T follicular helper cell (primary cell): ENCODE measurements around the gene FCRL5.

ENCODE experiments used
- DNase-seq: peaks from one replicate; pipeline ENCODE4 v3.0.0-alpha.2; 2020; ENCODE audit warnings: low read depth

The FCRL5 gene

DNA sequence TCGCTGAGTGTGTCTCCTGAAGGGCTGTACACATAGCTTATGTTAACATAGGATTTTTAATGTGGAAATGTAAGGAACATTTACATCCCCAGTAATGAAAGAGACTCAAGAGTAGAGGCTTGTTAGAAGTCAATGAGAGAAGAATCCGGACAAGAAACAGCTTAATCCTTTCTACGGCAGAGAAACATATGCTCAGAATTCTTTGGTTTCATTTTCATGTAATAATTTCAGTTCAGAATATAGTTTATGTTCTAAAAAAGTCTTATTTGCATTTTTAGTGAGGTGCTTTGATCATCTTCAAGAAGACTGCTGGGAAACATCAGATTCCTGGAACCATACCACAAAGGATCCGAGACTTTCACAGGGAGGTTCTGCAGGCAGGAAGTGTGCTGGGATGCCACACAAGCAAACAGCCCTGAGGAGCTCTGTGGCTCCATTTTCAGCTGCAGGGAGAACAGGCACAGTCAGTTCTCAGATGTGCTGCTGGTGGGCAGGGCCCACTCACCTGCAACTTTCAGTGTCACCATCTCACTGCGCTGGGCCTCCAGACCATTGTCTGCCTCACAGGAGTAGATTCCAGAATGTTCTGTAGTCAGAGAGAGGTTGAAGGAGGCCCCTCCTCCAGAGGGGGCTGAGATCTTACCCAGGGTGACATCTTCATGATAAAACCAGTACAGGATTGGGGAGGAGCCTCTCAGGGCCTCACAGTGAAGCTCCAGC, 28.4 kb downstream of the FCRL5 start:
- no peak for DNase-seq

DNA sequence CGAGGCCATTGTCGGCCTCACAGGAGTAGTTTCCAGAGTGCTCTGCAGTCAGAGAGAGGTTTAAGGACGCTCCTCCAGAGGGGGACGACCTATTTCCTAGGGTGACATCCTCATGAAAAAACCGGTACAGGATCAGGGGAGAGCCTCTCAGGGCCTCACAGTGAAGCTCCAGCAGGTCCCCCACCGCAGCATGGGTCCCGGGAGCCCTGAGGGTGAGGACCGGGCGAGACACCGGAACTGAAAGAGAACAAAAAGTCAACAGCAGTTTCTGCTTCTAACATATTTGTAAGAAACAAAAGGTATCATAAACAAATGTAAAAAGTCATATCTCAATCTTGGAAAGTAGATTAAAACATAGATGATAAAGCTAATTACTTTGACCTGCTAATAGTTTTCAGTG, 31.3 kb downstream of the FCRL5 start:
- no peak for DNase-seq

DNA sequence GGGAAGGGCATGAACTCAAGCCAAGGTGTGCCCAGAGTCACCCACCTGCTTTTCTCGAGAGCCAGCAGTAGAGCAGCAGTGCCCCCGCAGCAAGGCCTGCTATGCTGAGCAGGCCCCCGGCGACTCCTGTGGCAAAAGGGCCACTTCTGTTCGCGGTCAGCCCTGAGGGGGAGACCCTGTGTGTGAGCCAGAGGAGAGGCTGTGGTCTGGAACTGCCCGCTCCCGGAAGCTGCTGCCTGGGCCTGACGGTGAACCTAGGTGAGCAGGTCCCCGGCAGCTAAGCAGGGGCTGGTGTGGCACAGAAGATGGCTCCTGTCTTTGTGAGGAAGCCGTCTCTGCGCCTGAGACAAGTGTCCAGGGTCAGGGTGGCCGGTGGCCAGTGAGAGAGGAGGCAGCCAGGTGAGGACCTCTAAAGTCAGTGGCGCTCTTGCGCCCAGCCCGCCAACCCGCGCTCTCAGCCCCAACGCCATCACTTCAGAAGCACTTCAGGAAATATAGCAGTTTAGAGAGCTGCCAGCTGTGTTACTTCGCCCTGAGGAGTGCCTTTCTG, 31.9 kb downstream of the FCRL5 start:
- DNase-seq: no peak

DNA sequence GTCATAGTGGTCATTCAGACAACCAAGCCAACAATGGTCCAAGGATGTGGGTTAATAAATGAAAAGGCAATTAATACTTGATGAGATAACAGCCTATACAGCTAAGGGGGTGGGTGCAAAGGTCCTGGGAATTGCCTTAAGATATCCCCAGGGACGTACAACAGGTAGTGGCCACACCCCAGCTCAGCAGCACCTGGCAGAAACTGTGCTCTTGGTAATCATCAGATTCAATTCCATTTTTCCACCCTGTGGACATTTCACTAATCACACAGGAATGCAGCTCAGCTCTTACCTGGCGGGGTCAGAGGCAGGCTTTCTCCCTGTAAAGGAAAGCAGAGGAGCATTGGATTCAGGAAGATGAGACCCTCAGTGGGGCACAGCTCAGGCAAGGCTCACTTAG, 32.9 kb downstream of the FCRL5 start:
- DNase-seq: no peak

DNA sequence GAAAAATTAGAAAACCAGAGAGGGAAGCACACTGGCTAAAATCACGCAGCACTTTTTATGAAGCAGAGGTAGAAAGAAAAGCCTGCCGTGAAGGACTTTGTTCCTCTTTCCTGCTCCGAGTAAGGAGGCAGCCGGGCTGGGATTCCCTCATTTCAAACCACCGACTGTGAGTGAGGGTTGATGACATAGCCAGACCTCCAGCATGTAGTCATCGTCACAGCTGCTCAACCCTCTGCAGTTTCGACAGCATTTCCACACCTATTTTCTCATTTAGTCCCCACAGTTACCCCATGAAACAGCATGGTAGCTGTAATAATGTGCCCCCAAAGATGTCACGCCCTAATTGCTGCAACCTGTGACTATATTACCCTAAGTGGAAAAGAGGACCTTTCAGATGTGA, 35.3 kb downstream of the FCRL5 start:
- DNase-seq: no peak

DNA sequence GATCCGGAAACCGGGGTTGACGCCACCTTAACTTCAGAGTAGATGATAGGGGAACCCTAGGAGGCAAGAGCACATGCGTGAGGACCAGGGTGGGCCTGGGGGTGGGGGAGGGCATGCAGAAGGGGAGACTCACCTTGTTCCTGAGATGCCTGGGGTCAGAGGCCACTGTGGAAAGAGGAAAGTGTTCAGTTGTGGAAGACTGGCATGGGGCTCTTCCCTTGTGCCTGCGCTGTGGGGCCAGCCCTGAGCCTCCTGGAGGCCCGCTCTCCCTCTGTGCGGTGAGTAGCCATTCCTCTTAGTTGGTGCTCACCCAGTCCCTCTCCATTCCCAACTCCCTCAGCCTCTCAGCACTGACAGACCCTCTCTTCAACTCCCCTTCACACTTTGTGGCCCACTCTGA, 36.6 kb downstream of the FCRL5 start:
- DNase-seq: no peak

DNA sequence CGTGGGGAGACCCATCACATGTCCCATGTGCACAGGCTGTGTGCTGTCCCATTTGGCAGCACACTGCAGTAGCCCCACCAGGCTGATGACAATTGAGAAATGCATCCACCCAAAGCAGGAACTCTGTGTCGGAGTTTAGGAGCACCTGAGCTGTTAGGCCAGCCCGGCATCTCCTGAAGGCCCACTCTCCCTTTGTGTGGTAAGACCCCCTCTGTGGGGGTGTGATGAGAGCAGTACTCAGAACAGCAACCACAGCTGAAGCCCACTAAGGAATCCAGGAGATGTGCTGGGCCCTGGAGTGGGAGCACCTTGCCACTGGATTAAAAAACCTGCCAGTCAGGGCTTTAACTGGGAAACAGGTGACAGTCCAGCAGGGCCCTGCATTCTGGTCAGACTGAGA, 37.2 kb downstream of the FCRL5 start:
- DNase-seq: no peak

DNA sequence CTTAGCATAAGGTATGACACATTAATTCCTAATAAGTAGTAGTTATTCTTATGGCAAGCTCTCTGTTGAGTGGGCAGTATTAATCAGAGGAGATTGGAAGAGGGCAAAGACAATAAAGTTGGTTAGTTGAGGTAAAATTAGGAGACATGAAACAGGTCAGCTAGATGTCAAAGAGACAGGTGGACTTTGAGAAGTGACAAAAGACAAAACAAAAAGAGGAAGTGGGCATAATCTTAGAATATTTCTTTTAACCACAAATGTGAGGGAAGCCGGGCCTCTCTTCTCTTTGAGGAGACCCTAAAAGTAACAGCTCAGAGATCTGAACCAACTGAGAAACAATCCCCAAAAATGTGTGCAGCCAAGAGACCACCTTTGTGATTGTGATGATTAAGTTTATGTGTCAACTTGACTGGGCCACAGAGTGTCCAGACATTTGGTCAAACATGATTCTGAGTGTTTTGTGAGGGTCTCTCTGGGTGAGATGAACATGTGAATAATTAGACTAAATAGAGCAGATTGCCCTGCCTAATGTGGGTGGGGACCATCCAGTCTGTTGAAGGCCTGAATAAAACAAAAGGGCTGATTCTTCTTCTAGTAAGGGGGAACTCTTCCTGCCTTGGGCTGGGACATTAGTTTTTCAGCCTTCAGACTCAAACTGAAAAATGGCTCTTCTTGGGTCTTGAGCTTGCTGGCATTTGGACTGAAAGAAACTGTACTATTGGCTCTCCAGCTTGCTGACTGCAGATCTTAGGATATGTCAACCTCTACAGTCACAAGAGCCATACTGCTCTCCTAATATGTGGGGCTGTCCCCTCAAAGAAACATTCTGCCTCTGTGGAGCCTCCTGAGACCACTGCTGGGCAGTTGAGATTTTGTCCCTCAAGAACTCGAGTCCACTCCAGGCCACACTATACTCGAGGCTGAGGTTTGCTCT, 40.0 kb downstream of the FCRL5 start:
- no peak for DNase-seq

DNA sequence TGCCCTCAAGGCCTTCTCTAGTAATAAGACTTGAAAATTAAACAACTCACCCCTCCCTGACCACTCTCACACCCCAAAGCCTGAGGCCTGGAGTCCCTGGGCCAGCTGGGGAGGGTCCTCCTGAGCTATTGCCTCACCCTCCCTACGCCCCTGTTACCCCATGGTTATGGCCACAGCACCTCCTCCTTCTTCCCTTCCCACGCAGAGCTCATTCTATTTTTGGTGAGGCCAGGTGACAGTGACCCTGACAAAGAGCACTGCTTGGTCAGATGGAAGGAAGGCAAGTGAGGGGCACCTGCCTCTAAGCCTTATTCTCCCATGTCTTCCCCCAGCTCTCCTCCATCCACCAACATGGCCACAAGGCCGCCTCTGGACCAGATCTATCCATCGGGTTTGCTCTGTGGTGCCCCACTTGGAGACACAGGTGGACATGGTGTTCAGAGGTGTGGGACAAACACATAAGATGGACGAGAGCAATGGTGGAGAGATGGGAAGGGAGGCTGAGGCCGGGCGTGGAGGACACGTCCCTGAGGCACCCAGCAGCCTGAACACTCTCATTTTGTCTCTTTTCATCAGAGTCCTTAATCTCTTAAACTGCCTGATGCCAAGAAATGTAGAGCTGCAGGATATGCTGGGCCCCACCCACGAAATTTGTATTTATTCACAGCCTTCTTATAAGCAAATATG, 42.6 kb downstream of the FCRL5 start:
- no peak for DNase-seq

GRCh38 chr1:157505481-157506272, 46.6 kb downstream of the FCRL5 start:
- DNase-seq: no peak

DNA sequence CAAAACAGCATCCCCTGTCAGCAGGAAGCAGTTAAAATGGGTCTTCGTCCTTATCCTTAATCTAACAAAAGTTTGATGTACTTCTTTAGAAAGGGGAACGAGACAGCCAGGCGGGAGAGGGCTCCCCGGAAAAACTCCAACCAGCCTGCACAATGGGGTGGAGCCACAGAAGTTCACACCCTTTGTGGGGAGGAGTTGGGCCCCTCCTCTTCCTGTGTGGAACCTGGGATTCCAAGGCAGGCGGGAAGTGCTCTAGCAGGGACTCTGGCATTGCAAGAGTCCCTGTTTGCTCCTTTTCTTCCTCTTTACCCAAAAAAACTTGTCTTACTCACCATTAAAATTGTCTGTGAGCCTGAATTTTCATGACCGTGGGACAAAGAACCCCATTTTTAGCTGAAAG, 47.7 kb downstream of the FCRL5 start:
- no peak for DNase-seq

DNA sequence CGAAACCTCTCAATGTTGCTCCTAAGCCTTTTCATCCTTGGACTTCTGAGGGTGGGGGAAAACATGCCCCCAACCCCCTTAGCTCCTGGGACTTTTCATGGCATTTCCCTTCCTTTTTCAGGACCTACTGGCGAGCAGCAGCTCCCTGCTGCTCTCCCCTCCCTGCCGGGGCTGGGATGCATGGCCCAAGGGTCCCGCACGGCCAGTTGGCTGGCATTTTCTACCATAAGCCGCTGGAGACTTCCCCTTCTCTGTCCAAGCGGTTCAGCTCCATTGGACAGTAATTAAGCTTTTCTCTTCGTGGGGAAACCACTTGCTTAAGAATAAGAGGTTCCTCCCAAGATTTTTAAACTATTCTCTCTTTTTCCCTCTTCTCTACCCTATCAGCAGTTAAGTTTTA, 52.8 kb downstream of the FCRL5 start:
- DNase-seq: no peak

- DNase-seq: no peak
Observed at GRCh38 chr1:157498736-157499090, 53.6 kb downstream of the FCRL5 start.

DNA sequence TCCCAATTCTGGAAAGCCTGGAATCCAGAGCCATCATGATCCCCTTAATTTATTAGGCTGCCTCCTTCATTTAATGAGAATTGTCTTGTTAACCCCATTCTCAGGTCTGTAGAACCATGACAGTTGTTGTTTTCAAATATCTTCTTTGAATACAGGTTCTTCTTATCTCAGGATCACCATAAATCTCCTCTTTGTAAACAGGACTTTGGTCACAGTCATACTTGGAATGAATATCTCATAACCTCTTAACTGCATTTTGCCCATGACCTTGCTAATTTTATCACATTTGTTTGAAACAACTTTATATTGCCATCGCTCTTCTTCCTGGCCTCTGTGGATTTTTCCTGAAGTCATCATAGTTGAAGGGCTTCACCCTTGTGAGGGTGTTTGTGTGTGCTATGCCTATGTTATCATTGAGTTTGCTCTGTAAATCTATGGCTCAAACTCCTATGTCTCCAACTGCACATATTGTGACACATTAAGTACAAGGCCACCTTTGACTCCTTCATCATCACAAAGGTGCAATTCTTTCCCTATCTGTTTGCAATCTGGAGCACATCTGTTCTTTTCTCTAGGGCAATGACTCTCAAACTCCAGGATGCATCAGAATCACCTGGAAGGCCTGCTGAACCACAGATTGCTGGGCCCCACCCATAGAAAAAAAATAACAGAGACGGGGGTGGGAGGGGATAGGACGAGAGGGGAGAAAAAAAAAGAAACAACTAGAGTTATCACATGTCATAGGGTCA, 54.2 kb downstream of the FCRL5 start:
- DNase-seq: no peak

- DNase-seq: no peak
Observed at GRCh38 chr1:157497284-157497683, 55.0 kb downstream of the FCRL5 start.

DNA sequence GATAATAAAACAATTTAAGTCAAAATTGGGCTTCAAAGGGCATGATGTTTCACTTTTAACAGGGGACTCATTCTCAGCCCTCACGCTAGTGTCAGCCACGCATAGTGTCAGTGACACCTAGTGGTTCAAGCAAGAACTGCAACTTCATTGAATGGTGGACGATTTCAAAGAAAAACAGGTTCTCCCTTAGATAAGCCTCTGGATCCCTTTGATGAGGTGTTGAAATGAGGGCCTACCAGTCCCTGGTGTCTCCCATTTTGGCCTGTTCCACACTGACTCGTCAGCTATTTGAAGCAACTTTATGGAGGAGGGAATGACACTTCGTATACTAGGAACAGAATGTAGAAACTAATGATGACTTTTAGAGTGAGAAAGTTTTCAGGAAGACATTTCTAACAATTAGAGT, 56.2 kb downstream of the FCRL5 start:
- DNase-seq: no peak

DNA sequence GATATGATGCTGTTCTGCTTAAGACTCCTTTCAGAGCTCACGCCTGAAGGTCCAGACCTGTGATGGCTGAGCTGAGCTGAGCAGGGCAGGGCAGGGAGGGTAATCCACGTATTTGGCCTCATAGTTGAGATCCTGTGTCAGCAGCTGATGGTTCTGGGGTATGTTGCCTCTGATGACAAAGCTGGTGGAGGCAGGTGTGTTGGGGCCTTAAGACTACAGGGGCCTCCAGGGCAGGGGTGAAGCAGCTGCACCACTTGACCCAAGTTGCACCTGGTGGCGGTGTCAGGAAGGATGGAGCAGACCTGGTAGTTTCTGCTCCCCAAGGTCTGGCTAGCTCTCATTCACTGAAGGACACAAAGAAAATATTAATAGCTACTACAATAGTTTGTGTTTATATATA, 57.0 kb downstream of the FCRL5 start:
- DNase-seq: no peak

DNA sequence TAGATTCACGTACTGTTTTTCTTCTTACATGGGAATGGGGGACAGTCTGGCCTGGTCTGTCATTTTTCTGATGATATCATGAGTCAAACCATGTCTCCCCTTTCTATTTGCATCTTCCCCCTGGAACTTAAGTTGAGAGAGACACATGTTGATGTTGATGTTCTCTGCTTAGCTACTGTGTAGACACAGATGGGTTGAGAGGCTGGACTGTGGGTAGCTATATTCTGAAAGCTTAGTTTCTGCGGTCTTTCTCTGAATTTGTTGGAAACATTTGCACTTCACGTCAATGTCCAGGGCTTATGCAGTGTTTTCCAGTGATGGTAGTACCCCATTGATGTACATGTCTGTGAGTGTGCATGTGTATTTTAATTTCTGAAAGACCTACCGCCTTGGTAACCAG, 58.2 kb downstream of the FCRL5 start:
- DNase-seq: no peak

- DNase-seq: peak; percentile 16
Observed at GRCh38 chr1:157490467-157491165, 61.7 kb downstream of the FCRL5 start.

GRCh38 chr1:157488156-157488555, 64.2 kb downstream of the FCRL5 start:
- no peak for DNase-seq
